Lower lobe of right lung (tissue), 2 donors: Measurements from ENCODE around the gene ROM1. TPM values are rescaled to one million over a fixed set of nuclear protein-coding genes. Genes with fewer than 3 reads are reported as not detected.
"Not testable (repeated sequence)": the region's sequence is repeated elsewhere in the genome, so short reads cannot be mapped to it uniquely, and the experiment has no call there.

Source experiments
- ATAC-seq, 2 donors: fragments of 200-7000 bp; cut with Tn5 transposase; one replicate each; pipeline ENCODE4 v1.9.1; 2020 to 2022; ENCODE audit warnings: mild to moderate bottlenecking in 2 of 2, moderate library complexity in 2 of 2
- DNase-seq: peaks from one replicate; pipeline ENCODE4 v3.0.0-alpha.2; 2020
- H3K27ac ChIP-seq: fragments of 200-600 bp; one replicate; pipeline ENCODE4 v1.8.0; 2022
- H3K27me3 ChIP-seq: fragments of 200-600 bp; one replicate; pipeline ENCODE4 v1.8.0; 2022; ENCODE audit warnings: low read depth
- H3K36me3 ChIP-seq: fragments of 200-600 bp; one replicate; pipeline ENCODE4 v1.8.0; 2022; ENCODE audit warnings: mild to moderate bottlenecking
- H3K4me1 ChIP-seq: fragments of 200-600 bp; one replicate; pipeline ENCODE4 v1.8.0; 2022
- H3K4me3 ChIP-seq: fragments of 200-600 bp; one replicate; pipeline ENCODE4 v1.8.0; 2022; ENCODE audit warnings: mild to moderate bottlenecking
- H3K9me3 ChIP-seq: fragments of 200-600 bp; one replicate; pipeline ENCODE4 v1.8.0; 2022
- intact Hi-C: fragments of 100-400 bp; cut with DNase I; formaldehyde crosslinking; loops from one replicate; pipeline ENCODE4 v1.11.0; 2022
- total RNA-seq: library from RNA; stranded (reverse); fragmentation: NEBNext Ultra II Directional; extraction: Animal tissue kit (Norgen Biotek cat#: 25700); gene quantifications from one replicate; pipeline ENCODE4 v1.2.1, GENCODE V29; 2021
- TF ChIP-seq, protein P1 (sequence below): fragments of 200-600 bp; IDR thresholded peaks from one replicate; pipeline ENCODE4 v1.8.0; 2022; ENCODE audit warnings: antibody characterized with exemption, mild to moderate bottlenecking
- donor health status: DM: no; HTN: yes; CAD: no; lungs with severe emphysema.

The ROM1 gene
- total RNA-seq, 1 donor from 2014 or later = 5.6 TPM

DNA sequence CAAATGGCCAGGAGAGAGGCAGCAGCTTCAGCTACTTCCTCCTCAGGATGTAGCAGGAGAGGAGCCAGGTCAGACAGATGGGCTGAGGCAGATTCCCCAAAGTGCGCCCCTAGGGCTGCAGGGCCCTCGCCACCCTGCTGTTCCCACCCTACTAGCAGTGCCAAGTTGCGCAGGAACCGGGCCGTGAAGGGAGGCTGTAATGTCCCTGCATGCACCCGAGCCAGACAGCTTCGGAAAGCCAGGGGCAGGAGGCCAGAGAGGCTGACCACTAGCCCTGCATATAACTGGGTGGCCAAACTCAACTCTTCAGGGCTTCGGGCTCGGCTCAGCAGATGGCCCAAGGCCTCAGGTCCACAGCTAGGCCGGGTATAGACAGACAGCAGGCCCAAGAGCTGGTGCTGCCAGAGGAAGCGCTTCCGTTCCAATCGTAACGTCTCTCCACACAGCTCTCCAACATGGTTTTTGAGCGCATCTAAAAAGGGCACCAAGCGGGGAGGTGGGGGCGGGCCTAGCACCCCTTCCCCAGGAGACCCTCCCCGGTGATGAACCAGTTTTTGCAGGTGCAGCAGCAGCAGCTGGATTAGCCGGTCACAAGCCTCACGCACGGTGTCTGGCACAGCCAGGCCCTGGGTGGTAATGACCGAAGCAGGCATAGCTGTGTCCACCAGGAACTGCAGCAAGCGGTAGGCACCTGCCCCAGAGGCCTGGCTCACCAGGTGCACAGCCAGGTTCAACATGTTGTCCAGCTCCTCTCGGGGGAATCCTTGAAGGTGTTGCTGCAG, 35.3 kb downstream of the ROM1 start:
- Histone ChIP-seq H3K27me3 (no peaks in the 10 kb centered on the region), H3K9me3 (no peaks in the 10 kb centered on the region), H3K36me3 (peaks cover 37% of the 10 kb centered on the region), H3K4me1 (peaks cover 44% of the 10 kb centered on the region), H3K27ac (no peak overlapping the region), H3K4me3 (no peak overlapping the region)
- TF ChIP-seq, protein P1, sequence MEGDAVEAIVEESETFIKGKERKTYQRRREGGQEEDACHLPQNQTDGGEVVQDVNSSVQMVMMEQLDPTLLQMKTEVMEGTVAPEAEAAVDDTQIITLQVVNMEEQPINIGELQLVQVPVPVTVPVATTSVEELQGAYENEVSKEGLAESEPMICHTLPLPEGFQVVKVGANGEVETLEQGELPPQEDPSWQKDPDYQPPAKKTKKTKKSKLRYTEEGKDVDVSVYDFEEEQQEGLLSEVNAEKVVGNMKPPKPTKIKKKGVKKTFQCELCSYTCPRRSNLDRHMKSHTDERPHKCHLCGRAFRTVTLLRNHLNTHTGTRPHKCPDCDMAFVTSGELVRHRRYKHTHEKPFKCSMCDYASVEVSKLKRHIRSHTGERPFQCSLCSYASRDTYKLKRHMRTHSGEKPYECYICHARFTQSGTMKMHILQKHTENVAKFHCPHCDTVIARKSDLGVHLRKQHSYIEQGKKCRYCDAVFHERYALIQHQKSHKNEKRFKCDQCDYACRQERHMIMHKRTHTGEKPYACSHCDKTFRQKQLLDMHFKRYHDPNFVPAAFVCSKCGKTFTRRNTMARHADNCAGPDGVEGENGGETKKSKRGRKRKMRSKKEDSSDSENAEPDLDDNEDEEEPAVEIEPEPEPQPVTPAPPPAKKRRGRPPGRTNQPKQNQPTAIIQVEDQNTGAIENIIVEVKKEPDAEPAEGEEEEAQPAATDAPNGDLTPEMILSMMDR = no peak
- DNase-seq (no peak), ATAC-seq (no peak)
- intact Hi-C loops = no loop called here

DNA sequence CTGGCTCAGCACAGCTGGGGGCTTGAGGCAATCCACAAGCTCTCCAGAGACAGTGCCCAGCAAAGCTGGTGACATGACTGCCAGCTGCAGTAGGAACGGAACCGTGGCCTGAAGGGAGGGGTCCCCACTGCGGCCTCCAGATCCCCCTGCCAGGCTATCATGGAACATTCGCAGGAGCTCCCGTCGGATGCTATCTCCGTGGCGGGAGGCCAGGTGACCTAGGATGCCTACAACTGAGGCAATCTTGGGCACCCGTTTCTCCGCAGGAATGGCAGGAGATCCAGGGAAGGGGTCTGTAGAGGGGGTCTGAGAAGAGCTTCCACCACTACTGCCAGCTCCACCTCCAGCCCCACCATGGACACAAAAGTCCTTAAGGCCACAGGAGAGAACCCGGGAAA, 35.9 kb downstream of the ROM1 start:
- Histone ChIP-seq H3K36me3 (peaks cover 31% of the 10 kb centered on the region), H3K4me1 (peaks cover 44% of the 10 kb centered on the region), H3K27ac (no peak overlapping the region), H3K4me3 (no peak overlapping the region), H3K27me3 (no peaks in the 10 kb centered on the region), H3K9me3 (no peaks in the 10 kb centered on the region)
- no peak for DNase-seq
- TF ChIP-seq, protein P1 = no peak
- intact Hi-C loops = no loop called here
- ATAC-seq = no peak

GRCh38 chr11:62649486-62649885, 36.4 kb downstream of the ROM1 start:
- intact Hi-C loops = no loop called here
- peaks cover 43% of the 10 kb centered on the region for H3K4me1 ChIP-seq
- H3K4me3 ChIP-seq = no peak overlapping the region
- ATAC-seq (no peak), DNase-seq (no peak)
- no peaks in the 10 kb centered on the region for H3K9me3 ChIP-seq
- no peak overlapping the region for H3K27ac ChIP-seq
- no peaks in the 10 kb centered on the region for H3K27me3 ChIP-seq
- peaks cover 26% of the 10 kb centered on the region for H3K36me3 ChIP-seq
- TF ChIP-seq, protein P1 = no peak

DNA sequence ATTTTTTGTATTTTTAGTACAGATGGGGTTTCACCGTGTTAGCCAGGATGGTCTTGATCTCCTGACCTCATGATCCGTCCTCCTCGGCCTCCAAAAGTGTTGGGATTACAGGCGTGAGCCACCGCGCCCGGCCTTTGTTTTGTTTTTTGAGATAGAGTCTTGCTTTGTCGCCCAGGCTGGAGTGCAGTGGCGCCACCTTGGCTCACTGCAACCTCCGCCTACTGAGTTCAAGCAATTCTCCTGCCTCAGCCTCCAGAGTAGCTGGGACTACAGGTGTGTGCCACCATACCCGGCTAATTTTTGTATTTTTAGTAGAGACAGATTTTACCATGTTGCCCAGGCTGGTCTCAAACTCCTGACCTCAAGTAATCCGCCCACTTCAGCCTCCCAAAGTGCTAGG, 37.2 kb downstream of the ROM1 start:
- DNase-seq, ATAC-seq, H3K27ac ChIP-seq, H3K9me3 ChIP-seq, H3K27me3 ChIP-seq, H3K4me3 ChIP-seq, intact Hi-C loops: not testable (repeated sequence)
- Histone ChIP-seq H3K36me3 (peaks cover 22% of the 10 kb centered on the region), H3K4me1 (peaks cover 35% of the 10 kb centered on the region)

DNA sequence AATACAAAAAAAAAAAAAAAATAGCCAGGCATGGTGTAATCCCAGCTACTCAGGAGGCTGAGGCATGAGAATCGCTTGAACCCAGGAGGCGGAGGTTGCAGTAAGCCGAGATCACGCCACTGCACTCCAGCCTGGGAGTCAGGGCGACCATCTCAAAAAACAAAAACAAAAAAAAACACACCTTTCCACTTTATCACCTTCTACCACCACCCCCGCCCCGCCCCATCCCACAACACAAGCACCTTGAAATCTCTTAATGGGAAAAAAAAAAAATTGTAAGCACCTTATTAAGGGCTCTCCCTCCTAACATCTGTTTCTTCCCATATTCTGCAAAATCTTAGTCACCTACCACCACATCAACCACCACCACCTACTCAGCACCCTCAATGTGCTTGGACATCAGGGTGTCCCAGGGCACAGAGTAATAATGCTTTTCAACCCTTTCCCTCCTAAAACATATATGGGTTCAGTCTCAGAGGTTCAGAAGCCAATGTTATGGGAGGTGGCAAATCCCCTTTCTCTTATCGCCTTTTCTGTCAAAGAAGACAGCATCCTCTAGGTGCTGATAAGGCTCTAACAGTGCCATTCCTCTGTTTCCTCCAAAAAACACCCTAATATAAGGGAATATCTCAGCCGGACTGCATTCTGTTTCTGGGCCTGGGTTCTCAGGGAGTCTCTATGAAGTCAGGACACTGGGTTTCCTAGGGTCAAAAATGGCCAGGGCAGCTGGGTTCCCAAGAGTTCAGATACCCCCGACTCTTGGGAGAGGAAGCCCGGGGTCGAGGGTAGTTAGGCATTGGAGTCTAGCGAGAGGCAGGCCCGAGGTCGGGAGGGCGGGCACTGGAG, 39.3 kb downstream of the ROM1 start:
- DNase-seq = no peak
- TF ChIP-seq, protein P1 = no peak
- peak overlapping the region; percentile 91 for H3K27ac ChIP-seq
- H3K4me1 ChIP-seq = peaks cover 23% of the 10 kb centered on the region
- H3K9me3 ChIP-seq = no peaks in the 10 kb centered on the region
- no peak for ATAC-seq
- H3K36me3 ChIP-seq = peaks cover 22% of the 10 kb centered on the region
- peak overlapping the region; percentile 80 for H3K4me3 ChIP-seq
- H3K27me3 ChIP-seq = no peaks in the 10 kb centered on the region
- intact Hi-C loops = no loop called here

- Histone ChIP-seq H3K27ac (no peak overlapping the region), H3K27me3 (no peaks in the 10 kb centered on the region), H3K36me3 (peaks cover 6% of the 10 kb centered on the region), H3K9me3 (no peaks in the 10 kb centered on the region), H3K4me3 (no peak overlapping the region), H3K4me1 (peaks cover 21% of the 10 kb centered on the region)
- ATAC-seq = no peak
- no peak for DNase-seq
- intact Hi-C loops = no loop called here
- TF ChIP-seq, protein P1 = no peak
Measured at GRCh38 chr11:62654297-62654696, 41.2 kb downstream of the ROM1 start.
